MM.1S (cell line): ENCODE data around the gene MMP24.

Experiments
- CTCF ChIP-seq: fragments of 300-600 bp; sonication (generic); IDR thresholded peaks from 2 replicates; pipeline ENCODE4 v1.5.1; 2016; ENCODE audit warnings: antibody characterized with exemption, low read length, mixed read lengths
- EZH2 ChIP-seq: fragments of 300-600 bp; sonication (generic); optimal IDR thresholded peaks from 2 replicates; pipeline ENCODE3; 2017; ENCODE audit warnings: low read depth, mild to moderate bottlenecking, antibody characterized with exemption, low read length, mixed read lengths
- EZH2phosphoT487 ChIP-seq: fragments of 300-600 bp; sonication (generic); IDR thresholded peaks from 2 replicates; pipeline ENCODE4 v1.6.1; 2018; ENCODE audit warnings: antibody characterized with exemption, low read length

DNA sequence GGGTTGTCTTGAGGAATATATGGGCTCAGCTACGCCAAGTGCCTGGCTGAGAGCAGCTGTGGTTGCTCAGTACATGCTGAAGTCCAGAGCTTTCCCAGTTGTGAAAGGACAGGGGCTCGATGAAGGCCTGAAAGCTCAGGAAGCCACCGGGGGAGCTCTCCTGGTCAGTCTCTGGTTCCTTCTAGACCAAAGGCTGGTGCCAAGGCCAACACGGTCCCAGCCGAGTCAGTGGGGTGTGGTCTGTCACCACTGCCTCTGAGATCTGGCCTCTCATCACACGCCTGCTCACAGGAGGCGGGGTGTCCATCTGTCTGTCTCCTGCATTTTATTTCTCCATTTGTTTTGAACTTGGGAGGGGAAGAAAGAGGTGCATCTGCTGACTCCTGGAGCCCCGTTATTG, 70.7 kb downstream of the MMP24 start:
- TF ChIP-seq CTCF, result no peak
- TF ChIP-seq EZH2phosphoT487, result no peak
- no peak for TF ChIP-seq EZH2
